Epithelial cell of prostate (primary cell): Measurements from ENCODE around the gene TMEM38B.
"Not testable (repeated sequence)": the region's sequence is repeated elsewhere in the genome, so short reads cannot be mapped to it uniquely, and the experiment has no call there.

Experiments used
- DNase-seq: peaks from one replicate; pipeline ENCODE4 v3.0.0-alpha.2; 2011; ENCODE audit warnings: low read depth, low spot score
- H3K27ac ChIP-seq: fragments of 450-650 bp; 2 replicates; pipeline ENCODE4 v1.5.1; 2017; ENCODE audit warnings: mild to moderate bottlenecking

The TMEM38B gene

GRCh38 chr9:105712773-105713172, 18.4 kb downstream of the TMEM38B start:
- H3K27ac ChIP-seq, result no peak overlapping the region
- DNase-seq, result no peak

- H3K27ac ChIP-seq, result no peak overlapping the region
- DNase-seq, result no peak
Measured at GRCh38 chr9:105713260-105714019, 19.1 kb downstream of the TMEM38B start.

GRCh38 chr9:105714020-105714331, 19.6 kb downstream of the TMEM38B start:
- H3K27ac ChIP-seq, result no peak overlapping the region
- no peak for DNase-seq

GRCh38 chr9:105716146-105716545, 21.8 kb downstream of the TMEM38B start:
- no peak for DNase-seq
- H3K27ac ChIP-seq, result no peak overlapping the region

- DNase-seq, result no peak
- no peak overlapping the region for H3K27ac ChIP-seq
Measured at GRCh38 chr9:105722099-105722498, 27.8 kb downstream of the TMEM38B start.

- H3K27ac ChIP-seq, result no peak overlapping the region
- DNase-seq, result no peak
Measured at GRCh38 chr9:105725370-105725769, 31.0 kb downstream of the TMEM38B start.

- DNase-seq, H3K27ac ChIP-seq: not testable (repeated sequence)
Measured at GRCh38 chr9:105728230-105728629, 33.9 kb downstream of the TMEM38B start.

- DNase-seq, H3K27ac ChIP-seq: not testable (repeated sequence)
Measured at GRCh38 chr9:105731420-105731819, 37.1 kb downstream of the TMEM38B start.

GRCh38 chr9:105735366-105735765, 41.0 kb downstream of the TMEM38B start:
- no peak for DNase-seq
- H3K27ac ChIP-seq, result no peak overlapping the region

- H3K27ac ChIP-seq, result no peak overlapping the region
- no peak for DNase-seq
Measured at GRCh38 chr9:105737205-105737604, 42.9 kb downstream of the TMEM38B start.

- H3K27ac ChIP-seq, result no peak overlapping the region
Measured at GRCh38 chr9:105742088-105742487, 47.7 kb downstream of the TMEM38B start.

GRCh38 chr9:105747325-105747724, 53.0 kb downstream of the TMEM38B start:
- H3K27ac ChIP-seq, DNase-seq: not testable (repeated sequence)

More at GRCh38 chr9:105742088-105742487, 47.7 kb downstream of the TMEM38B start:
- DNase-seq, result no peak

GRCh38 chr9:105751761-105752160, 57.4 kb downstream of the TMEM38B start:
- no peak for DNase-seq
- no peak overlapping the region for H3K27ac ChIP-seq

- no peak for DNase-seq
- no peak overlapping the region for H3K27ac ChIP-seq
Measured at GRCh38 chr9:105757496-105758251, 63.3 kb downstream of the TMEM38B start.

- H3K27ac ChIP-seq, result no peak overlapping the region
Measured at GRCh38 chr9:105760053-105760452, 65.7 kb downstream of the TMEM38B start.

GRCh38 chr9:105782561-105783494, 88.5 kb downstream of the TMEM38B start:
- H3K27ac ChIP-seq, DNase-seq: not testable (repeated sequence)

More at GRCh38 chr9:105760053-105760452, 65.7 kb downstream of the TMEM38B start:
- DNase-seq, result no peak

GRCh38 chr9:105783495-105783872, 89.1 kb downstream of the TMEM38B start:
- not testable (repeated sequence) for DNase-seq, H3K27ac ChIP-seq

GRCh38 chr9:105786796-105787195, 92.5 kb downstream of the TMEM38B start:
- DNase-seq, result not testable (repeated sequence)

GRCh38 chr9:105816202-105816744, 121.9 kb downstream of the TMEM38B start:
- no peak overlapping the region for H3K27ac ChIP-seq
- no peak for DNase-seq

More at GRCh38 chr9:105786796-105787195, 92.5 kb downstream of the TMEM38B start:
- H3K27ac ChIP-seq, result not testable (repeated sequence)

- no peak overlapping the region for H3K27ac ChIP-seq
- no peak for DNase-seq
Measured at GRCh38 chr9:105816981-105817380, 122.6 kb downstream of the TMEM38B start.
